Activated CD4-positive, alpha-beta memory T cell treated with anti-CD3 and anti-CD28 coated beads, Interleukin-2, amount 10 ng/mL, durations not matched to agents 7 days and 5 days (primary cell): ENCODE measurements around the gene CDC14B. TPM values are rescaled to one million over a fixed set of nuclear protein-coding genes. Genes with fewer than 3 reads are reported as not detected.

ENCODE experiments used
- CTCF ChIA-PET: fragments of 350-600 bp; sonication (Branson Sonifier 250); formaldehyde crosslinking; loops from one replicate; lab custom pipeline; 2021; ENCODE audit warnings: antibody characterized with exemption, inconsistent platforms; lab: Charles Lee
- POLR2A ChIA-PET: fragments of 350-600 bp; sonication (Branson Sonifier 250); formaldehyde crosslinking; loops from one replicate; lab custom pipeline; 2021; ENCODE audit warnings: antibody characterized with exemption; lab: Charles Lee
- DNase-seq: peaks from one replicate; pipeline ENCODE4 v3.0.0-alpha.2; 2020
- H3K27ac Mint-ChIP-seq: one replicate; pipeline ENCODE4 v1.8.0; 2021; ENCODE audit warnings: mild to moderate bottlenecking, mixed read lengths
- H3K27me3 Mint-ChIP-seq: one replicate; pipeline ENCODE4 v1.8.0; 2021; ENCODE audit warnings: mixed read lengths
- H3K36me3 Mint-ChIP-seq: one replicate; pipeline ENCODE4 v1.8.0; 2021; ENCODE audit warnings: low read depth, mixed read lengths
- H3K4me1 Mint-ChIP-seq: one replicate; pipeline ENCODE4 v1.8.0; 2021; ENCODE audit warnings: mixed read lengths
- H3K4me3 Mint-ChIP-seq: one replicate; pipeline ENCODE4 v1.8.0; 2021; ENCODE audit warnings: mild to moderate bottlenecking, mixed read lengths
- H3K9me3 Mint-ChIP-seq: one replicate; pipeline ENCODE4 v1.8.0; 2021; ENCODE audit warnings: mixed read lengths
- total RNA-seq, 2 experiments: library from RNA; stranded (reverse); gene quantifications; one replicate each; pipeline ENCODE4 v1.2.3, GENCODE V29; 2021

Gene CDC14B
- total RNA-seq, 2 experiments from 2014 or later, result 3.0 to 3.1 TPM

- POLR2A ChIA-PET, result no interaction called here
- Mint-ChIP-seq H3K9me3 (no peaks in the 10 kb centered on the region), H3K4me3 (no peak overlapping the region), H3K27me3 (no peaks in the 10 kb centered on the region), H3K27ac (no peak overlapping the region), H3K36me3 (peaks cover 31% of the 10 kb centered on the region), H3K4me1 (peaks cover 29% of the 10 kb centered on the region)
- DNase-seq, result no peak
- CTCF ChIA-PET, result no interaction called here
Observed at GRCh38 chr9:96487949-96488348, 131.7 kb downstream of the CDC14B start.

- ChIA-PET POLR2A (no interaction called here), CTCF (no interaction called here)
- H3K9me3 Mint-ChIP-seq, result no peaks in the 10 kb centered on the region
- H3K4me3 Mint-ChIP-seq, result no peak overlapping the region
- H3K27me3 Mint-ChIP-seq, result no peaks in the 10 kb centered on the region
- H3K27ac Mint-ChIP-seq, result no peak overlapping the region
- no peak for DNase-seq
- peaks cover 35% of the 10 kb centered on the region for H3K4me1 Mint-ChIP-seq
- H3K36me3 Mint-ChIP-seq, result peaks cover 35% of the 10 kb centered on the region
Observed at GRCh38 chr9:96487029-96487396, 132.6 kb downstream of the CDC14B start.

- ChIA-PET CTCF (no interaction called here), POLR2A (no interaction called here)
- Mint-ChIP-seq H3K9me3 (no peaks in the 10 kb centered on the region), H3K27me3 (no peaks in the 10 kb centered on the region), H3K27ac (no peak overlapping the region), H3K4me3 (no peak overlapping the region), H3K36me3 (peaks cover 35% of the 10 kb centered on the region), H3K4me1 (peaks cover 32% of the 10 kb centered on the region)
- DNase-seq, result no peak
Observed at GRCh38 chr9:96486386-96487028, 133.1 kb downstream of the CDC14B start.

- ChIA-PET POLR2A (interaction anchor here (1.1 kb wide), 1 partner anchor 34 kb away, joined by 3 read pairs; no protein-coding TSS in a partner anchor), CTCF (no interaction called here)
- H3K36me3 Mint-ChIP-seq, result peaks cover 34% of the 10 kb centered on the region
- no peaks in the 10 kb centered on the region for H3K9me3 Mint-ChIP-seq
- H3K4me1 Mint-ChIP-seq, result peaks cover 32% of the 10 kb centered on the region
- H3K27ac Mint-ChIP-seq, result no peak overlapping the region
- no peak for DNase-seq
- H3K4me3 Mint-ChIP-seq, result no peak overlapping the region
- H3K27me3 Mint-ChIP-seq, result no peaks in the 10 kb centered on the region
Observed at GRCh38 chr9:96485280-96485679, 134.4 kb downstream of the CDC14B start.

- Mint-ChIP-seq H3K4me1 (peaks cover 36% of the 10 kb centered on the region), H3K4me3 (no peak overlapping the region), H3K9me3 (no peaks in the 10 kb centered on the region), H3K36me3 (peaks cover 29% of the 10 kb centered on the region), H3K27me3 (no peaks in the 10 kb centered on the region), H3K27ac (peak overlapping the region; percentile 52)
- no peak for DNase-seq
- CTCF ChIA-PET, result no interaction called here
- POLR2A ChIA-PET, result no interaction called here
Observed at GRCh38 chr9:96484521-96484931, 135.1 kb downstream of the CDC14B start.

- Mint-ChIP-seq H3K27me3 (no peaks in the 10 kb centered on the region), H3K4me1 (peaks cover 38% of the 10 kb centered on the region), H3K27ac (no peak overlapping the region), H3K9me3 (no peaks in the 10 kb centered on the region), H3K4me3 (no peak overlapping the region), H3K36me3 (peaks cover 26% of the 10 kb centered on the region)
- no peak for DNase-seq
- CTCF ChIA-PET, result no interaction called here
- POLR2A ChIA-PET, result no interaction called here
Observed at GRCh38 chr9:96483733-96484390, 135.8 kb downstream of the CDC14B start.

- Mint-ChIP-seq H3K27me3 (no peaks in the 10 kb centered on the region), H3K36me3 (peaks cover 22% of the 10 kb centered on the region), H3K27ac (no peak overlapping the region), H3K4me1 (peaks cover 45% of the 10 kb centered on the region), H3K4me3 (no peak overlapping the region), H3K9me3 (no peaks in the 10 kb centered on the region)
- no peak for DNase-seq
- ChIA-PET POLR2A (no interaction called here), CTCF (no interaction called here)
Observed at GRCh38 chr9:96483197-96483596, 136.4 kb downstream of the CDC14B start.

GRCh38 chr9:96482476-96482875 lies 137.2 kb downstream of the CDC14B start:
- POLR2A ChIA-PET, result no interaction called here

GRCh38 chr9:96480736-96481135 lies 138.9 kb downstream of the CDC14B start:
- no peak for DNase-seq
- no peak overlapping the region for H3K4me3 Mint-ChIP-seq
- ChIA-PET POLR2A (no interaction called here), CTCF (no interaction called here)
- H3K9me3 Mint-ChIP-seq, result no peaks in the 10 kb centered on the region
- H3K36me3 Mint-ChIP-seq, result peaks cover 21% of the 10 kb centered on the region
- H3K27ac Mint-ChIP-seq, result no peak overlapping the region
- no peaks in the 10 kb centered on the region for H3K27me3 Mint-ChIP-seq
- peaks cover 58% of the 10 kb centered on the region for H3K4me1 Mint-ChIP-seq

More at GRCh38 chr9:96482476-96482875, 137.2 kb downstream of the CDC14B start:
- no peak for DNase-seq
- no peaks in the 10 kb centered on the region for H3K27me3 Mint-ChIP-seq
- H3K4me1 Mint-ChIP-seq, result peaks cover 50% of the 10 kb centered on the region
- no peak overlapping the region for H3K27ac Mint-ChIP-seq
- CTCF ChIA-PET, result no interaction called here
- H3K36me3 Mint-ChIP-seq, result peaks cover 22% of the 10 kb centered on the region
- no peaks in the 10 kb centered on the region for H3K9me3 Mint-ChIP-seq
- no peak overlapping the region for H3K4me3 Mint-ChIP-seq

GRCh38 chr9:96478829-96479371 lies 140.7 kb downstream of the CDC14B start:
- Mint-ChIP-seq H3K27ac (peak overlapping the region; percentile 47), H3K27me3 (no peaks in the 10 kb centered on the region), H3K4me3 (no peak overlapping the region), H3K36me3 (peaks cover 13% of the 10 kb centered on the region), H3K9me3 (no peaks in the 10 kb centered on the region), H3K4me1 (peaks cover 42% of the 10 kb centered on the region)
- POLR2A ChIA-PET, result interaction anchor here (1.2 to 1.9 kb wide), 2 partner anchors 59 to 79 kb away, joined by 4 read pairs; no protein-coding TSS in a partner anchor
- CTCF ChIA-PET, result interaction anchor here (0.9 kb wide), 1 partner anchor 375 kb away, joined by 3 read pairs; the partner anchor contains the start of gene ZNF782
- DNase-seq, result peak; percentile 32

- Mint-ChIP-seq H3K4me1 (peaks cover 28% of the 10 kb centered on the region), H3K36me3 (peaks cover 10% of the 10 kb centered on the region), H3K4me3 (no peak overlapping the region), H3K27me3 (no peaks in the 10 kb centered on the region), H3K27ac (peak overlapping the region; percentile 23), H3K9me3 (no peaks in the 10 kb centered on the region)
- DNase-seq, result no peak
- CTCF ChIA-PET, result interaction anchor here (0.7 kb wide), 1 partner anchor 13 kb away, joined by 3 read pairs; no protein-coding TSS in a partner anchor
- POLR2A ChIA-PET, result no interaction called here
Observed at GRCh38 chr9:96476591-96476990, 143.1 kb downstream of the CDC14B start.

- no peak overlapping the region for H3K4me3 Mint-ChIP-seq
- no peaks in the 10 kb centered on the region for H3K27me3 Mint-ChIP-seq
- H3K27ac Mint-ChIP-seq, result no peak overlapping the region
- peaks cover 13% of the 10 kb centered on the region for H3K36me3 Mint-ChIP-seq
- H3K9me3 Mint-ChIP-seq, result no peaks in the 10 kb centered on the region
- no peak for DNase-seq
- ChIA-PET POLR2A (interaction anchor here (0.6 kb wide), 1 partner anchor 54 kb away, joined by 3 read pairs; no protein-coding TSS in a partner anchor), CTCF (no interaction called here)
- peaks cover 28% of the 10 kb centered on the region for H3K4me1 Mint-ChIP-seq
Observed at GRCh38 chr9:96476013-96476412, 143.6 kb downstream of the CDC14B start.

- no peak overlapping the region for H3K27ac Mint-ChIP-seq
- H3K27me3 Mint-ChIP-seq, result no peaks in the 10 kb centered on the region
- ChIA-PET POLR2A (no interaction called here), CTCF (no interaction called here)
- H3K36me3 Mint-ChIP-seq, result peaks cover 25% of the 10 kb centered on the region
- no peaks in the 10 kb centered on the region for H3K4me1 Mint-ChIP-seq
- no peak for DNase-seq
- no peaks in the 10 kb centered on the region for H3K9me3 Mint-ChIP-seq
- no peak overlapping the region for H3K4me3 Mint-ChIP-seq
Observed at GRCh38 chr9:96467784-96468183, 151.9 kb downstream of the CDC14B start.
